Jurkat, Clone E6-1 (cell line): ENCODE results near the gene OR6A2.

Experiments used
- DNase-seq: peaks from one replicate; pipeline ENCODE4 v3.0.0-alpha.2; 2011; ENCODE audit warnings: low read depth, low spot score
- H3K4me3 ChIP-seq: 2 replicates; pipeline ENCODE4 v1.5.1; 2011; ENCODE audit warnings: mild to moderate bottlenecking, low read length, control low read depth, moderate library complexity

The OR6A2 gene

GRCh38 chr11:6771926-6772893 is 27.3 kb downstream of the OR6A2 start, which contains the start of gene OR2AG2:
OR2AG2 (minus strand) TSS chr11:6771976; CDS start chr11:6768957, 3,019 bp downstream.
- no peak within 1 kb of the TSS for H3K4me3 ChIP-seq
- no peak for DNase-seq

GRCh38 chr11:6757373-6757967 is 42.0 kb downstream of the OR6A2 start:
- DNase-seq = peak; percentile 63
- no peak overlapping the region for H3K4me3 ChIP-seq

- DNase-seq = no peak
- H3K4me3 ChIP-seq = no peak overlapping the region
Measured at GRCh38 chr11:6755953-6756347, 43.5 kb downstream of the OR6A2 start.

GRCh38 chr11:6755303-6755952 is 44.1 kb downstream of the OR6A2 start:
- no peak for DNase-seq

GRCh38 chr11:6747097-6747668 is 52.3 kb downstream of the OR6A2 start:
- no peak for DNase-seq
- no peak overlapping the region for H3K4me3 ChIP-seq

More at GRCh38 chr11:6755303-6755952, 44.1 kb downstream of the OR6A2 start:
- H3K4me3 ChIP-seq = no peak overlapping the region

DNA sequence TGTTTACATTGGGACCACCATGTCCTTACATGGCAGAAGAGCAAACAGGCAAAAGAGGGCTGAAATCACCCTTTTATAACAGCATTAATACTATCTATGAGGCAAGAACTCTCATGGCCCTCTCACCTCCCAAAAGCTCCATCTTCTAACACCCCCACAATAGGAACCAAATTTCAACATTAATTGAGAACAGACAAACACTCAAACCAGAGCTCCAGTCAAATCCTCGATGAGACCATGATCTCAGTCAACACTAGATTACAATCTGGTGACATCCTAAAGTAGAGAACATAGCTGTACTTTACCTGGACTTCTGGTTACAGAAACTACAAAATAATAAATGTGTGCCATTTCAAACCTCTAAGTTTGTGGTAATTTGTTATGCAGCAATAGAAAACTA is 52.9 kb downstream of the OR6A2 start:
- peak overlapping the region; percentile 52 for H3K4me3 ChIP-seq
- DNase-seq = no peak

DNA sequence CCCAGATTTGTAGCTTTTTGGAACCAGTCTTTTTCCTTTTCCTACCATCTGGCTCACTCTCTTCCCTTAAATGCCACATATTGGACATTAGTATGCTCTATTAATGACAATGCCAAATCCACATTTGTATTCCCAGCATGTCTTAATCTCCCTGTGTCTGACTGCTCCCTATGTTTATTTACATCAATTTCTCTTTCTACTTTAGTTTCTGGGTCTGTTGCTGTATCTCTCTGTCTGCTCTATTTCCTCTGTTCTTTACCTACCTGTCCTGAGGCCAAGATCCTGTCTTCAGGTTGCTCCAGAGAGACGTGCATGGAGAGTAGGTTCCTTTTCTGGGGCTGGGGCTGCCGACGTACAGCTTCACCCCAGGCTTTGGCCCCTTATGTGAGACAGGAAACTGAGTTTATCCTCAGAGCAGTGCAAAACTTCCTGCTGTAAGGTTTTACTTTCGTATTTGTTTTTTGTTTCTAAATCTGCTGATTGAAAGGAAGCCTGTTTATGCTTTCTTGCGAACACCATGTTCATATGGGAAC is 53.3 kb downstream of the OR6A2 start:
- peak; percentile 74 for DNase-seq
- peak overlapping the region; percentile 52 for H3K4me3 ChIP-seq

DNA sequence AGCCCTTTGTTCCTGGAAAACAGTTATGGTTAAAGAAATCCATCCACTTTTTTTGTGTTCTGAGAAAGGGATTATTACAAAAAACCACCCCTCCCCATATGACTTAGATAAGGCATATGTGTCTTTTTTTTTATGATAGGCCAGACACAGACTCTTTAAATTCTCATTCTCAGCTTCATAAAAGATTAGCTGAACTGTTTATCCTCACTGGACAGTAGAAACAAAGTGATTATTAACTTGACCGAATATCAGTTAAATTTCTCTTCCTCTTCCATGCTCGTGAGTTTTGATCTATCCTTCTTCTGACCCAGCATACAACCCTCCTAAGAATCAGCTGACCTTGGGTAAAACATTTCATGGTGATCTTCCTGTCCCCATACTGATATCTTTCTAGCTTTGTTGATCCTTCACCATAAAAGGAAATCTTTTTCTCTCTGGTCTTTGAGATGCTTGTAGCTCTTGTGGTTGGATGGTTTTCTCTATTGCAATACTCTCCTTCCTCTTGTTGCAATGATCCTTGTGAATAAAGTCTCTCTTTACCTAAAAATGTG is 53.9 kb downstream of the OR6A2 start:
- H3K4me3 ChIP-seq = peak overlapping the region; percentile 52
- peak; percentile 46 for DNase-seq

DNA sequence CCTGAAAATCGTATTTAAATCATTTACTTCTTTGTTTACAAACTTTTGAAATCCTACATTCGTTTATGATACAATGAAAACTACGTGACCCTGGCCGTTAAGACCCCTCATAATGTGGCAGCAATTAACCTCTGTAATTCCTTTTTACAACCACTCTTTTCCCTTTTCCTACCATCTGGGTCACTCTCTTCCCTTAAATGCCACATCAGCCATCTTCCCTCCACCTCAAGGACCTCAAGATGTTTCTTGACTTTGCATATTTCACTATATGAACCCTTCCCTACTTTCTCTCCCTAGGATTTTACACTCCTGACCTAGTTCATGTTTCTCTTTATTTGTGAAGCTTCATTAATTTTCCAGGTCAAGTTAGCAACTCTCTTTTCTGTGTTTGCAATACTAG is 54.5 kb downstream of the OR6A2 start:
- DNase-seq = no peak
- H3K4me3 ChIP-seq = no peak overlapping the region

GRCh38 chr11:6742260-6742659 is 57.2 kb downstream of the OR6A2 start:
- H3K4me3 ChIP-seq = no peak overlapping the region
- no peak for DNase-seq
